GM18511 (cell line): ENCODE data around the gene KTI12.
"Not testable (repeated sequence)": the region's sequence is repeated elsewhere in the genome, so short reads cannot be mapped to it uniquely, and the experiment has no call there.

Experiments used
- ATAC-seq: cut with Tn5 transposase; IDR thresholded peaks from one replicate; pipeline ENCODE4 v1.9.1; 2021; ENCODE audit warnings: mild to moderate bottlenecking, moderate library complexity; ENCODE audit not compliant: unreplicated experiment

Gene KTI12

GRCh38 chr1:52033190-52034049 is at the start of gene KTI12:
Gene KTI12 (minus strand): TSS chr1:52033810. CDS start chr1:52033761, 49 bp downstream.
- peak; percentile 94 for ATAC-seq

GRCh38 chr1:52080014-52080415 is 46.4 kb upstream of the KTI12 start:
- ATAC-seq: no peak

GRCh38 chr1:52077277-52077676 is 43.7 kb upstream of the KTI12 start:
- ATAC-seq: not testable (repeated sequence)

GRCh38 chr1:52072291-52072690 is 38.7 kb upstream of the KTI12 start:
- ATAC-seq: no peak

- ATAC-seq: no peak
Measured at GRCh38 chr1:52070704-52071103, 37.1 kb upstream of the KTI12 start.

GRCh38 chr1:52063192-52063591 is 29.6 kb upstream of the KTI12 start:
- no peak for ATAC-seq

GRCh38 chr1:52060822-52061221 is 27.2 kb upstream of the KTI12 start:
- no peak for ATAC-seq

- ATAC-seq: no peak
Measured at GRCh38 chr1:52059888-52060287, 26.3 kb upstream of the KTI12 start.

- no peak for ATAC-seq
Measured at GRCh38 chr1:52059321-52059720, 25.7 kb upstream of the KTI12 start.

- ATAC-seq: no peak
Measured at GRCh38 chr1:52057876-52058415, 24.3 kb upstream of the KTI12 start.

- ATAC-seq: no peak
Measured at GRCh38 chr1:52057255-52057654, 23.6 kb upstream of the KTI12 start.

GRCh38 chr1:52056937-52057231 is 23.3 kb upstream of the KTI12 start:
- no peak for ATAC-seq

- peak; percentile 78 for ATAC-seq
Measured at GRCh38 chr1:52056163-52056936, 22.7 kb upstream of the KTI12 start, which contains the start of gene BTF3L4. Gene BTF3L4 (plus strand): TSS chr1:52056295. CDS start chr1:52059848, 3,553 bp downstream.

GRCh38 chr1:52055866-52056162 is 22.2 kb upstream of the KTI12 start:
- ATAC-seq: no peak

GRCh38 chr1:52055066-52055865 is 21.7 kb upstream of the KTI12 start, which contains the start of gene TXNDC12:
Gene TXNDC12 (minus strand): TSS chr1:52055191. CDS start chr1:52055096, 95 bp downstream.
- peak; percentile 56 for ATAC-seq

GRCh38 chr1:52054496-52055065 is 21.0 kb upstream of the KTI12 start:
- no peak for ATAC-seq

GRCh38 chr1:52053862-52054261 is 20.3 kb upstream of the KTI12 start:
- ATAC-seq: no peak

- not testable (repeated sequence) for ATAC-seq
Measured at GRCh38 chr1:52049337-52049736, 15.7 kb upstream of the KTI12 start.

GRCh38 chr1:52045666-52046195 is 12.1 kb upstream of the KTI12 start:
- ATAC-seq: not testable (repeated sequence)

GRCh38 chr1:52045236-52045635 is 11.6 kb upstream of the KTI12 start:
- no peak for ATAC-seq
